ENCODE results near the gene KRT15. TPM values are rescaled to one million over a fixed set of nuclear protein-coding genes. Genes with fewer than 3 reads are reported as not detected.

The KRT15 gene
- total and polyA plus RNA-seq, 9 of the 15 experiments (the other 6 are each of a cell fraction or from before 2014, with no cell fraction given): 0.28 to 4.4 (median 0.56) TPM

DNA sequence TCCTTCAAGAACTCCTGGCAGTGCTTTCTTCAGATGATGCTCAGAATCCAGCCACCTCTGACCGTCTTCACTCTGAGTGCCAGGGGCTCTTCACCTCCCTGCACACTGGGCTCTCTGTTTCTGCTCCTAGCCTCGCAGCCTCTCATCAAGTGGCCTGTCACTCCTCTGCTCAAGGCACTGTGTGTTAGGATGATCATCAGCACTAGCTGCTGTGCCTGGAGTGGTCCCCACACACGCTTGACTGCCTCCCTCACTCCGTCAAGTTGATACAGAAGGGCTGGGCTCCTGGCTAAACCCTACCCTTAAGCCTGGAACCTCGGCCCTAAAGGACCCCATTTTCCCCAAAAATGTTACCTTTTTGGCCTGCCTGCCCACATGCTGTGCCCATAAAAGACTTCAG is 37.6 kb upstream of the KRT15 start:
- Histone ChIP-seq H3K27ac (ENCODE audit: extremely low read depth, low read depth, low read length) (no peak overlapping the region), H4K20me1 (replicated peaks; ENCODE audit: control insufficient read depth, insufficient read depth, low read length) (no peaks in the 10 kb centered on the region), H3K27me3 (ENCODE audit: control insufficient read depth in 2 of 2, insufficient read depth in 2 of 2, low read length in 2 of 2) (peaks cover 28 to 29% of the 10 kb centered on the region in 2 experiments), H3K36me3 (ENCODE audit: control insufficient read depth, insufficient read depth, low read length) (no peaks in the 10 kb centered on the region), H3K9ac (ENCODE audit: insufficient read depth in 1 of 2, low read depth in 2 of 2, low read length in 2 of 2) (no peak overlapping the region; a peak in 1 of 4 replicates), H3K4me3 (no peak overlapping the region), H3K79me2 (ENCODE audit: control insufficient read depth, insufficient read depth, low read length) (no peaks in the 10 kb centered on the region), H2AFZ (ENCODE audit: low read depth, low read length) (no peak overlapping the region), H3K9me1 (ENCODE audit: control insufficient read depth, insufficient read depth, low read length) (no peaks in the 10 kb centered on the region), H3K9me3 (replicated peaks; ENCODE audit: control insufficient read depth, insufficient read depth, low read depth, low read length) (no peaks in the 10 kb centered on the region), H3K4me2 (ENCODE audit: insufficient read depth, low read length) (no peak overlapping the region), H3K4me1 (replicated peaks in 1 of 2; ENCODE audit: control insufficient read depth in 2 of 2, insufficient read depth in 2 of 2, low read length in 2 of 2) (no peaks in the 10 kb centered on the region; a peak in 1 of 5 replicates)
- BruUV-seq (replicated peaks): no TSS peak
- intact Hi-C loops (cut with micrococcal nuclease) (no loop called here), in situ Hi-C loops (cut with MboI) (no loop called here)
- ChIA-PET POLR2A (interaction anchor here (0.7 kb wide), 1 partner anchor 27 kb away, joined by 4 read pairs; no protein-coding TSS in a partner anchor), CTCF (ENCODE audit: low intra/inter-chr PET ratio) (no interaction called here)
- WGBS (ENCODE audit: insufficient coverage, low coverage, missing lambda C conversion rate): 1% methylated on average over 5 of the region's 5 CpGs
- FAIRE-seq (no peak), ATAC-seq (no peak), DNase-seq (ENCODE audit: extremely low read depth in 1 of 4, low spot score in 3 of 4) (no peak)
- TF ChIP-seq, protein P1, sequence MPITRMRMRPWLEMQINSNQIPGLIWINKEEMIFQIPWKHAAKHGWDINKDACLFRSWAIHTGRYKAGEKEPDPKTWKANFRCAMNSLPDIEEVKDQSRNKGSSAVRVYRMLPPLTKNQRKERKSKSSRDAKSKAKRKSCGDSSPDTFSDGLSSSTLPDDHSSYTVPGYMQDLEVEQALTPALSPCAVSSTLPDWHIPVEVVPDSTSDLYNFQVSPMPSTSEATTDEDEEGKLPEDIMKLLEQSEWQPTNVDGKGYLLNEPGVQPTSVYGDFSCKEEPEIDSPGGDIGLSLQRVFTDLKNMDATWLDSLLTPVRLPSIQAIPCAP (CRISPR knock-in tag; IDR thresholded peaks at IDR 0.05; ENCODE audit: borderline replicate concordance): no peak
- TF ChIP-seq, protein P2, sequence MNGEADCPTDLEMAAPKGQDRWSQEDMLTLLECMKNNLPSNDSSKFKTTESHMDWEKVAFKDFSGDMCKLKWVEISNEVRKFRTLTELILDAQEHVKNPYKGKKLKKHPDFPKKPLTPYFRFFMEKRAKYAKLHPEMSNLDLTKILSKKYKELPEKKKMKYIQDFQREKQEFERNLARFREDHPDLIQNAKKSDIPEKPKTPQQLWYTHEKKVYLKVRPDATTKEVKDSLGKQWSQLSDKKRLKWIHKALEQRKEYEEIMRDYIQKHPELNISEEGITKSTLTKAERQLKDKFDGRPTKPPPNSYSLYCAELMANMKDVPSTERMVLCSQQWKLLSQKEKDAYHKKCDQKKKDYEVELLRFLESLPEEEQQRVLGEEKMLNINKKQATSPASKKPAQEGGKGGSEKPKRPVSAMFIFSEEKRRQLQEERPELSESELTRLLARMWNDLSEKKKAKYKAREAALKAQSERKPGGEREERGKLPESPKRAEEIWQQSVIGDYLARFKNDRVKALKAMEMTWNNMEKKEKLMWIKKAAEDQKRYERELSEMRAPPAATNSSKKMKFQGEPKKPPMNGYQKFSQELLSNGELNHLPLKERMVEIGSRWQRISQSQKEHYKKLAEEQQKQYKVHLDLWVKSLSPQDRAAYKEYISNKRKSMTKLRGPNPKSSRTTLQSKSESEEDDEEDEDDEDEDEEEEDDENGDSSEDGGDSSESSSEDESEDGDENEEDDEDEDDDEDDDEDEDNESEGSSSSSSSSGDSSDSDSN (IDR thresholded peaks at IDR 0.05; ENCODE audit: borderline replicate concordance in 1 of 2, low read depth in 2 of 2, low read length in 2 of 2): no peak
- TF ChIP-seq STAT5A (IDR thresholded peaks at IDR 0.05; ENCODE audit: borderline replicate concordance, low read length): no peak
- no peak for TF ChIP-seq BCL6 (CRISPR knock-in tag; IDR thresholded peaks at IDR 0.05)
- no peak for TF ChIP-seq BRD9 (IDR thresholded peaks at IDR 0.05; ENCODE audit: low read depth, partially characterized antibody)
- TF ChIP-seq ARID2 (IDR thresholded peaks at IDR 0.05): no peak
- no peak for TF ChIP-seq ETS2 (tag; IDR thresholded peaks at IDR 0.05; ENCODE audit: borderline replicate concordance, poor library complexity, severe bottlenecking)
- TF ChIP-seq, protein P3, sequence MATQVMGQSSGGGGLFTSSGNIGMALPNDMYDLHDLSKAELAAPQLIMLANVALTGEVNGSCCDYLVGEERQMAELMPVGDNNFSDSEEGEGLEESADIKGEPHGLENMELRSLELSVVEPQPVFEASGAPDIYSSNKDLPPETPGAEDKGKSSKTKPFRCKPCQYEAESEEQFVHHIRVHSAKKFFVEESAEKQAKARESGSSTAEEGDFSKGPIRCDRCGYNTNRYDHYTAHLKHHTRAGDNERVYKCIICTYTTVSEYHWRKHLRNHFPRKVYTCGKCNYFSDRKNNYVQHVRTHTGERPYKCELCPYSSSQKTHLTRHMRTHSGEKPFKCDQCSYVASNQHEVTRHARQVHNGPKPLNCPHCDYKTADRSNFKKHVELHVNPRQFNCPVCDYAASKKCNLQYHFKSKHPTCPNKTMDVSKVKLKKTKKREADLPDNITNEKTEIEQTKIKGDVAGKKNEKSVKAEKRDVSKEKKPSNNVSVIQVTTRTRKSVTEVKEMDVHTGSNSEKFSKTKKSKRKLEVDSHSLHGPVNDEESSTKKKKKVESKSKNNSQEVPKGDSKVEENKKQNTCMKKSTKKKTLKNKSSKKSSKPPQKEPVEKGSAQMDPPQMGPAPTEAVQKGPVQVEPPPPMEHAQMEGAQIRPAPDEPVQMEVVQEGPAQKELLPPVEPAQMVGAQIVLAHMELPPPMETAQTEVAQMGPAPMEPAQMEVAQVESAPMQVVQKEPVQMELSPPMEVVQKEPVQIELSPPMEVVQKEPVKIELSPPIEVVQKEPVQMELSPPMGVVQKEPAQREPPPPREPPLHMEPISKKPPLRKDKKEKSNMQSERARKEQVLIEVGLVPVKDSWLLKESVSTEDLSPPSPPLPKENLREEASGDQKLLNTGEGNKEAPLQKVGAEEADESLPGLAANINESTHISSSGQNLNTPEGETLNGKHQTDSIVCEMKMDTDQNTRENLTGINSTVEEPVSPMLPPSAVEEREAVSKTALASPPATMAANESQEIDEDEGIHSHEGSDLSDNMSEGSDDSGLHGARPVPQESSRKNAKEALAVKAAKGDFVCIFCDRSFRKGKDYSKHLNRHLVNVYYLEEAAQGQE (IDR thresholded peaks at IDR 0.05; ENCODE audit: borderline replicate concordance): no peak
- TF ChIP-seq, protein P3 (CRISPR knock-in tag; IDR thresholded peaks at IDR 0.05; ENCODE audit: low read depth): no peak
- no peak for TF ChIP-seq NR3C1 (CRISPR knock-in tag; IDR thresholded peaks at IDR 0.05)
